ENCODE data around the gene KANSL3.
A peak's percentile ranks its signal among the peaks of the same experiment; 100 is the strongest.
"Not testable (repeated sequence)": the region's sequence is repeated elsewhere in the genome, so short reads cannot be mapped to it uniquely, and the experiment has no call there.

KANSL3 gene

DNA sequence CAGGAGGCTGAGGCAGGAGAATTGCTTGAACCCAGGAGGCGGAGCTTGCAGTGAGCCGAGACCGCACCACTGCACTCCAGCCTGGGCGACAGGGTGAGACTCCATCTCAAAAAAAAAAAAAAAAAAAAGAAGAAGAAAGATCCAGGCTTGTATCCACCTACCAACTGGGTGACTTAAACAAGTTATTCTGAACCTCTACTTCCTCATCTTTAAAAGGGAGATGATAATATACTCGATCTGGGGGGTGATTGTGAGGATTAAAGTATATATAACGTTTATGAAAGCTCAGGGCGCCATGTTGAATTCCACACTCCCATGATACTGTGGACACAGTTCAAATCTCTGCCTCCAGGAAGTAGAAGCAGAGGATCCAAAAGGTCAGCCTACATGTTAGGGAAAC is 16.7 kb upstream of the KANSL3 start:
- DNase-seq (ENCODE audit: low read depth), result not testable (repeated sequence)

DNA sequence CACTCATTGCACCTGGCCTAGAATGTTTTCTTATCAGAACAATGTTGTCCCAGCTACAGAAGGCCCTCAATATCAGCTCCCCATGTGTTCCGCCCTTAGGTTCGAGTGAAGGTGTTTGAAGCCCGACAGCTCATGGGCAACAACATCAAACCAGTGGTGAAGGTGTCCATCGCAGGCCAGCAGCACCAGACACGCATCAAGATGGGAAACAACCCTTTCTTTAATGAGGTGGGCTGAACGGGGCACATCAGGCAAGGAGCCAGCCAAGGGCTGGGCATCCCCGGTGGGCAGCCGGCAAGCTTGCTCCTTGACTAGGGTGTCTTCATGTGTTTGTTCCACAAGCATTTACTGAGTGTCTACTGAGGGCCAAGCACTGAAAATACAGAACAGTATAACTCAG is 13.7 kb upstream of the KANSL3 start:
- no peak for DNase-seq (ENCODE audit: low read depth)

DNA sequence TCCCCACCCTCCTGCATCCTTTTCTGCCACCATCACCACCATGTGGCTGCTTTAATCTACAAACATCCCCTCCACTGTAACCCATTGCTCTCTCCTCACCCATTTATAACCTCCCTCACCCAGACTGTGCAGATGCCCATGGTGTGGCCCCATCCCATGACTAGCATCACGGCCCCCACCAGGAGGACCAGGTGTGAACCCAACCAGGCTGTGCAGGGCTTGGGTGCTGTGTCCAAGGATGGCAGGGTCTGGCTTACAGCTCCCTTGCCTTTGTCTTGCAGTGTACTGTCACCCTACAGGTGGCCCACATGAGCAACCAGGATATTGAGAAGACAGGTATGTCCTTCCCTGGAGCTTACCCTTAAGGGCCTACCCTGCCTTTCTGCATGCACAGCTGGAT is 11.2 kb upstream of the KANSL3 start:
- DNase-seq (ENCODE audit: low read depth), result no peak

DNA sequence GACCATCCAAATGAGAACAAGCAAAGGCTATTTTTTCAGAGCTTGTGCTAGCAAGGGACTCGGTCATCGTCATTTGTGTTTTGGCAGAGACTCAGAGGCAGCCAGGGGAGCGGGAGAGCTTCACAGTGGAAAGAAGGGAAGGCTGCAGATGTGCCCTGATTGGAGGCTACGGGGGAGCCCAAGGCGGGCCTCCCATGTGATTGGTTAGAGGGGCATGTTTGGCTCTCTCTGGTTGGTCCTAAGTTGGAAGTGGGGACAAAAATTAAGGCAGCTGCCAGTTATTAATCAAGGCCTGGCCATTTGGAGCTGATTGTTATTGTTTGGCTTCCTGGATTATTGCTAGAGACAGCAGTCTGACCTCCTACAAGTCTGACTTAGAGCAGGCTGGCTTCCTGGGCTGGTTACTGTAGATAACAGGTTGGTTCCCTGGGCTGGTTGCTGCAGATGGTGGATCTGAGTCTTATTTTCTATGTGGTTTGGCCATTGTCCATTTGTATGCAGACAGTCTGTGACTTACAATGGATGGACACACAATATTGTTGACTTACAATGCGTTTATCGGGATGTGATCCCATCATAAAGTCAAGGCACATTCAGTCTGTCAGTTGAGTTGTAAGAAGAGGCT is 10.3 kb upstream of the KANSL3 start:
- no peak for DNase-seq (ENCODE audit: low read depth)

DNA sequence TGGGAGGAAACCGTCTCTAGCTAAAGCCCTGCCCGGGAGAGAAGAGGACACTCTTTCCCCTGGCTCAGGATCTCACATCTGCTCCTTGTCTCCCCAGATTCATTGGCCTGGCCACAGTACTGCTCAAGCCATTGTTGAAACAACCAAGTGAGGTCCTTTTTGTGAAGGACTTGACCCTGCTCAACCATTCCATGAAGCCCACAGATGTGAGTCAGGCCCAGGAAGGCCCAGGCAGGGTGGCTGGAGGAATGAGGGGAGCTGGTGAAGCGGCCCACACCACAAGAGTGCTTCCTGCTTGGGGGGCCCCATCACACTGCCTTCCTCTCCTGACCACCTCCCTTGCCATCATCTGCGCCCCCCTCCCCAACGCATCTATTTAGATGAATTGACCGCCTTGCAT is 9.6 kb upstream of the KANSL3 start:
- DNase-seq (ENCODE audit: low read depth), result no peak

DNA sequence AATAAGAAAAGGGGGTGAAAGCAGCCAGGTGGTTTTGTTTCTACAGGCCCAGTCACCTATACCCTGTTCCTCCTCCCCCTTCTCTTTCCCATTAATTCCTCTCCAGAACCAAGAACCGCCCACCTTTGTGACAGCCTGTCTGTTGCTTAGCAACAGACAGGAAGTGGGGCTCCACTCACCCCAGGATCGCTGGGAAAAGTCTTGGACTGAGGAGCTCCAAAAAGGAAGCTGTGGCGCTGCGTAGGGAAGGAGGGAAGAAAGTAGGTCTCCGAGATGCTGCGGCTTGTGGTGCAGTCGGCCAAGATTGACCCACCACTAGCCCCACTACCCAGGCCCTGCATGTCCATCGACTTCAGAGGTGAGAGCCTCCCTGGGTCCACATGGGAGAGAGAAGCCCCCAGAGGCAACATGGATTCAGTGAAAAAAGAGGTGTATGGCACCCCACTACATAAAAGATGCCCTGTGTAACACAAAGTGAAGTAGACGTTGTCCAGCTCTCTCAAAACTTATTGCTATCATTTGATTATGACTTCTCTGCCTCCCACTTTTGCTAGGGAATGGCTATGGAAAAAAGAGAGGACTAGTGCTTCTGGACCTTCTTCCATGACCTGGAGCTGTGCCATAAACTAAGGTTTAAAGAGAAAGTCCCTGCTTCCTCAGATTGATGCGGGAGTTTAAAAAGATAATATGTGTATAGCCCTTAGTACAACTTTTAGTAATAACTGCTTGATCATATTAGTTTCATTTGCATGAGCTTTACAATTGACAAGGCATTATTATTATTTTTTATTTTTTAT is 4.7 kb upstream of the KANSL3 start, which contains the start of gene FER1L5:
Gene FER1L5, plus strand, starts transcription at position 201 of the 797 bp plus-strand sequence. Its CDS starts 73 bp downstream, at position 274.
- DNase-seq (ENCODE audit: low read depth), result no peak

DNA sequence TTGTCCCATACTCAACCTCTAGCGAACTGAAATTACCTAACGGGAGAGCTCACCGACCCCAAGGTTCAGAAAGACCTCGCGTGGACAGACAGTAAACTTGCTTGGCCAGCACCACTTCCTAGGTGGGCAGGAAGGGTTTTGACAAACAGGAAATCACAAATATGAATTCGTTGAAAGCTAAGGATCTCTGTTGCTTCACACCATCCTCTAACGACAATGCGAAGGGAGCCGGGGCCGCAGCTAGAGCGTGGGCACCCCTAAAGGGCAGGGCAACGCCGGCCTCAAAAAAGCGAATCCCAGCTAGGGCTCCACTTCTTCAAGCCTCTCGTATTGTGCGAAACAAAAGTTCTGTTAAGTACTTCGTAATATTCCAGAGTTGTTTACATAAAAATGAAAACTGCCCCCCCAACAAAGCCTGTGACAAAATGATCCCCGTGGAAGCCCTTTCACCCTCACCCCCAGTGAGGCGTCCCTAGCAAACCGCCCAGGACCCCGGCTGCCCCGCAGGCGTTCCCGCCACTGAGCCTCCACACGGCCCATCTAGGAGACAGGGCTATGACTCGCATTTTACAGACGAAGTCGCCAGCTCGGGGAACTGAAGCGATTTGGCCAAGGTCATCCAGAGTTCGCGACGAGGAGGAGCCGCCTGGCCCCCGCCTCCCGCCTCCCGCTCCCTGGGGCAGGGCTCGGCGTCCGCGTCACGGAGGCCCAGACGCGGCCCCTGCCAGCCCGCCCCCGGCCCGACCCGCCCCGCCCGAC is 548 bp downstream of the KANSL3 start:
- peak; percentile 76 for DNase-seq (ENCODE audit: low read depth)

DNA sequence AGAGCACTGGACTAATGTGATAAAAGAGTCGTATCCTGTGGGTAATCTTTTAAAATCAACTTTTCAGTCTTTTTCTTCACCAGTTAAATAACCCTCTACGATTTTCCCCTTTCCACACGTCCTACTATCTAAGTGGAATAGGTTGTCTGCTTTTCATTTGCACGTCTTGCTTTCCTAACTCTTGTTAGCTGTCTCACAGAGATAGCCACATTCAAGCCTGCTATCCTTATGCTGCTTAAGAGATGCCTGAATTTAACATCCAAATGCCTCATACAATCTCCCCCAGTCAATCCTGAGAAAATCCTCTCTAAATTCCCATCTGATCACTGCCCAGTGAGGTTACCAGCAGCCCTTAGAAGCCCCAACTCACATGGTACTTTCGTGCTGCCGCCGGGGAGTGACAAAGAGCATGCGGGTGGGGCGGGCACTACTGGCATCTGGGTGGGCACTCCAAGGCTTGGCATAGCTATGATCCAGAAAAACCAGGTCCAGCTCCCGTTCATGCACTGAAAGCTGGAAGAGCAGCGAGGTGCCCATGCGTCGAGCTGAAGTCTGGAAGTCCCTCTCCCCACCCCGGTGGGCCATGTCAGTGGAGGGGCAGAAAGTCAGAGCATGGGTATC is 1.5 kb downstream of the KANSL3 start:
- no peak for DNase-seq (ENCODE audit: low read depth)

DNA sequence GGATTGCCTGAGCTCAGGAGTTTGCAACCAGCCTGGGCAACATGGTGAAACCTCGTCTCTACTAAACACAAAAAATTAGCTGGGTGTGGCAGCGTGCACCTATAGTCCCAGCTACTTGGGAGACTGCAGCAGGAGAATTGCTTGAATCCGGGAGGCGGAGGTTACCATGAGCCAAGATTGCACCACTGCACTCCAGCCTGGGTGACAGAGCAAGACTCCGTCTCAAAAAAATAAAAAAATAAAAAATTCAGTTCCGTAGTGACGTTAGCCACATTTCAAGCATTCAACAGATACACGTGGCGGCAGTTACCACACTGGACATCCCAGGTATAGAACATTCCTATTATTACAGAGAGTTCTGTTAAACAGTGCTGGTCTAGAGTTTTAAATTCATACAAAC is 4.5 kb downstream of the KANSL3 start:
- DNase-seq (ENCODE audit: low read depth), result no peak

DNA sequence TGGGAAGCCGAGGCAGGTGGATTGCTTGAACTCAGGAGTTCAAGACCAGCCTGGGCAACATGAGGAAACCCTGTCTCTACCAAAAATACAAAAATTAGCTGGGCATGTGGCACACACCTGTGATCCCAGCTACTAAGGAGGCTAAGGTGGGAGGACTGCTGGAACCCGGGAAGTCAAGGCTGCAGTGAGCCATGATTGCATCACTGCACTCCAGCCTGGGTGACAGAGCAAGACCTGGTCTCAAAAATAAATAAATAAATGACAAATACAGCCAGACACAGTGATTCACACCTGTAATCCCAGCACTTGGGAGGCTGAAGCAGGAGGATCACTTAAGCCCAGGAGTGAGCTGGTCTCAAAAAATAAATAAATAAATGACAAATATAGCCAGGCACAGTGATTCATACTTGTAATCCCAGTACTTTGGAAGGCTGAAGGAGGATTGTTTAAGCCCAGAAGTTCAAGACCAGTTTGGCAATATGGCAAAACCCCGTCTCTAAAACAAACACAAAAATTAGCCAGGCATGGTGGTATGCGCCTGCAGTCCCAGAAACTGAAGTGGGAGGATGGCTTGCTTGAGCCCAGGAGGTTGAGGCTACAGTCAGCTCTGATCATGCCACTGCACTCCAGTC is 6.2 kb downstream of the KANSL3 start:
- no peak for DNase-seq (ENCODE audit: low read depth)

DNA sequence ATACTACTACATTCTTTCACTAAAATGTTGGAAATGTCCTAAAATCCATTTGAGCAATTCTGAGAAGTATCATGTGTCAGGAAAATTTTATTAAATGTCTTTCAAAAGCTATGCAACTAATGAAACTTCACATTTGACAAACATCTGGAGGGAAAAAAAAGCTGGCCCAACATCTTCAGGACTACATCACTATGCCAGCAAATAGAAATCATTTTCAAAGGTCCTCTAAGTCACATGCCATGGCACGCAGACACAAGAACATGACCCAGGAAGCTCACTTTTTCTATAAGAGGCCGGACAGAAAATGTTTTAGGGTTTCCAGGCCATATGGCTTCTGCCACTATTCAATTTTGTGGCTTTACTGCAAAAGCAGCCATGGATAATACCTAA is 11.6 kb downstream of the KANSL3 start:
- DNase-seq (ENCODE audit: low read depth), result no peak

DNA sequence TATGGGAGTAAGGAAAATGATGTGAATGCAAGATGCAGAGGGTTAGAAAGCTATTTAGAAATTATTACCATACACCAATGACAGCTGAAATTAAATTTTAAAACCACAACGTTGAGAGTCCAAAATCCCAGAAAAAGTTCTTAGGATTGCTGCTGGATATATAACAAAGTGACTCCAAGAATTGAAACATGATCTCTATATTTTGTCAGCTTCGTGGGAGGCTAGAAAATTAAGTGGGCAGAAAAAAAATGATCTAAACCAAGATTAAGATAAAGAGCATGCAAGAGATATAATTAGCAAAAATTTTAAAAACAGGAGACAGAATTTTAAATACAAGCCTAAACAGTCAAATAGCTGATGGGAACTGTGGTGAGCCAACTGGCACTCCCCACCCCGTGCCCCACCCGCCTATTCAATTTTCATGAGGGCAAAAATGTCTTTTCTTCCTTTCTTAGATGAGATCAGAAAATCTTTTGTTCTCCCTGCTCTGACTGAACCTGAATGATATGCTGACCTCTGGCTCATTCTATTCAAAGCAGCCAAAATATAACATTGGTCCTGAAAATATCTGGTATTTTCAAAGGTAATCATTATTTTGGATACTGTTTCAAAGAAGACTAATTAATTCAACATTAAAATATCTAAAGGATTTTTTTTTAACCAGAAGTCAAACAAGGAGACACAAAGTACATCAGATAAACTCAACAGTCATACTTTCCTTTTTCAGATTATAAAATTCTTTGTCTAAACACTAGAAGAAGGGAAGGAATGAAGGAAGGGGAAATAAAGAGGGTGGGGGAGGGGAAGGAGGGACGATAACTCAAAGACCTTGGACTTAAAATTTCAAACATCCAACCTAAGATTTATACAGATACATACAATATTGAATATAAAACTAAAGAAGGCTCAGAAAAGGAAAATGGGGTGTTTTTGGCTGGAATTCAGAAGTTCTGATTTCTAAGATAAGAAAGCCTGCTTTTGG is 12.2 kb downstream of the KANSL3 start:
- no peak for DNase-seq (ENCODE audit: low read depth)

DNA sequence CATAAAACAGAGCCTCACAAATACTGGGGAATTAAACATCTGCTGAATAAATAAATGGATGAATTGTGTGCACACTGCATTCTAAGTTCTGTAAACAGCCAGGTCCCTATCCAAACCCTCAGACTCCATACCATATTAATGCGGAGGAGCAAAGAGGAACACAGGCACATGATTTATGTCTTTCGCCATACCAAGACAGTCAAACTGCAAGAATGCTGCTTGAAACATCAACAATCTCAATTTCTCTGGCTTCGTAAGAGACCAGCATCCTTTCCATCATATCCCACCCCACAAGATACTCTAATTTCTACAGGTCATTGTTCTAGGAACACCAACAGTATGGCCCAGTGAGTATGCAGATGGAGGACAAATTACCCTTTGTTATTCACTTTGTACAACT is 15.0 kb downstream of the KANSL3 start:
- DNase-seq (ENCODE audit: low read depth), result no peak

DNA sequence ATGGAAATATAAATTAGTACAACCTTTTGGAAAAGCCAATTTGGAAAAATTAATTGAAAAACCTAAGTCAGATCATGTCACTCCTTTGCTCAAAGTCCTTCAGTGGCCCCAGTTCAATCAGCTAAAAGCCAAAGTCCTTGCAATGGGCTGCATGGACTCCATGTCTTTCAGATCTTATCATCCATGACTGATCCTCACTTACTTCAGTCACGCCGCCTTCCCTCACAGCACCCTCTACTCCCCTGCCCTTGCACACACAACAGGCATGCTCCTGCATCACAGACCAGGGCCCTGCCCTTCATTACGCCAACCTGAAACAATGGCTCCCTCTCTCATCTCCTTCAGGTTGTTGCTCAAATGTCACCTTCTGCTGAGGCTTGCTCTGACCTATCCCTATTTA is 15.6 kb downstream of the KANSL3 start:
- no peak for DNase-seq (ENCODE audit: low read depth)

DNA sequence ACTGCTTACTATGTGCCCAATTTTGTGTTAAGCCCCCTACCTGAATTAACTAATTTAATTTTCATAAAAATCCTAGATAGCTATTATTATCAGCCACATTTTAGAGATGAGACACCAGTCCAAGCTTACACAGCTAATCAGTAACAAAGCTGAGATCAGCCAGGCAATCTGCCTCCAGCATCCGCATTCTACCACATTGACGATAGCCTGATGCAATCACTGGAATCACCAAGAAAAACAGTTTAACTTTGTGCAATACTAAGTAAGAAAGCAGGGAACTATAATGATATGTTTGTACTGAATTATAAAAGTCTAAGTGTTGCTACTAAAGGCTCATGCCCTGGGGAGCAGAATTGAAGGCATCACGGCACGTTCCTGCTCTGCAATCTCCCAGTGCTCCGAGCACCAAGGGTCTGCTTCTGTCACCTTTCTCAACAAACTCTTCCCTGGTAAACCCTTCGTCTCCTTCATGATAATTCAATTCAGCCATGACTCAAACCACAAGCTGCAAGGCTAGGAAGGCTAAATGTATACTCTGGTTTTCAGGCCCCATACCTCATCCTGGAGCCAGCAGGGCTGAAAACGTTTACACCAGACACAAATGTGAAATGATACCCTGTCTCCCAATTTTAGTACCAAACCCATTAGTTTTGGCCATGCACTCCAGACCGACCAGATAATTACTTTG is 19.4 kb downstream of the KANSL3 start:
- DNase-seq (ENCODE audit: low read depth), result no peak

DNA sequence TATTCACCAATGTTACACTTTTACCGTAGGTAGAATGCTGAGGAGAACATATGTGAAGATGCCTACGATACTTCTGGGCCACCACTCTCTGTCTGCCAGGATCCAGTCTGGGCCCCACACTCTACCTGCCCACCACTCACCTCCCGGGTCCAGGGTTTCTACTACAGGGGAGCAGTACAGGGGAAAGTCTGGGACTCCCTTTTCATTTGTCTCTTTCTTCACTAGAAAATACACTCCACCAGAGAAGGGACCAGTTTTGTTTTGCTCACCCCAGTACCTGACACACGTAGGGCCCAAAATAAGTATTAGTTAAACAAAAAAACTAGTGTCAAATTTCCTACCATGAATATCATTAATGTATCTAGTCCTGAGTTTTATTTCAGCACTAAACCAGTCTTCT is 21.1 kb downstream of the KANSL3 start:
- DNase-seq (ENCODE audit: low read depth), result no peak

DNA sequence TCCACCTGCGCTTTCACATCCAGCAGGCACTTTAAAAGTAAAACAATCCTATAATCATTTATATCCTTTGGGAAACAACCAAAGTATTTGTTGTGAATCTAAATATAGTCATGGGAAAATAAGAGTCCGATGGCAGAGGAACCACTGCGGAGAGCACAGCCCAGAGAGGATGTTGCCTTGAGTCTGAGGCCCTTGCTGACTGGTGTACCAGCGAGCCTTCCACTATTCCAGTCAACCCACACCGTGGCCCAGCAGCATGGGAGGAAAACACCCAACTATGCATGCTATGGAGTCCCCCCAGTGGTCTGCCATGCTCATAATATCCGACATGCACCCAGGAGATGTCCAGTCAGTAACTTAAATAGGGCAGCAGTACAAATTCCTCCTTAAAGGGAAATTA is 21.6 kb downstream of the KANSL3 start:
- DNase-seq (ENCODE audit: low read depth), result no peak

DNA sequence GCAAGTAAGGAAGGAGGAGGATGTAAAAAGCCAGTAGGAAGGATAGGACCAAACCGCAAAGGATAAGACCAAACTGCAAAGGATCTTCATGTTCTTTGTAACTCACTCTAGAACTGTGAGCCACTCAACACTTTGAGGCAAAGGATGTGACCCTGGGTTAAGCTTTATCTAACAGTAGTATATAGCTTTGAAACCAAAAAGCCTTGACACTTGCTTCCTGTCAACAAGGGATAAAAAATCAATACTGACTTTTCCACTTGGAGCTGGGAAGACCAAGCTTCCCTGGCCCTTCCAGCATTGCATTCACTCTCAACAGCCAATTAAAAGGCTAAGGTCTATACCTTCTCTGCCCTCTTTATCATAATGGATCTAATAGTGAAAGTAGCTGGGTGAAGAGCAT is 22.0 kb downstream of the KANSL3 start:
- no peak for DNase-seq (ENCODE audit: low read depth)

DNA sequence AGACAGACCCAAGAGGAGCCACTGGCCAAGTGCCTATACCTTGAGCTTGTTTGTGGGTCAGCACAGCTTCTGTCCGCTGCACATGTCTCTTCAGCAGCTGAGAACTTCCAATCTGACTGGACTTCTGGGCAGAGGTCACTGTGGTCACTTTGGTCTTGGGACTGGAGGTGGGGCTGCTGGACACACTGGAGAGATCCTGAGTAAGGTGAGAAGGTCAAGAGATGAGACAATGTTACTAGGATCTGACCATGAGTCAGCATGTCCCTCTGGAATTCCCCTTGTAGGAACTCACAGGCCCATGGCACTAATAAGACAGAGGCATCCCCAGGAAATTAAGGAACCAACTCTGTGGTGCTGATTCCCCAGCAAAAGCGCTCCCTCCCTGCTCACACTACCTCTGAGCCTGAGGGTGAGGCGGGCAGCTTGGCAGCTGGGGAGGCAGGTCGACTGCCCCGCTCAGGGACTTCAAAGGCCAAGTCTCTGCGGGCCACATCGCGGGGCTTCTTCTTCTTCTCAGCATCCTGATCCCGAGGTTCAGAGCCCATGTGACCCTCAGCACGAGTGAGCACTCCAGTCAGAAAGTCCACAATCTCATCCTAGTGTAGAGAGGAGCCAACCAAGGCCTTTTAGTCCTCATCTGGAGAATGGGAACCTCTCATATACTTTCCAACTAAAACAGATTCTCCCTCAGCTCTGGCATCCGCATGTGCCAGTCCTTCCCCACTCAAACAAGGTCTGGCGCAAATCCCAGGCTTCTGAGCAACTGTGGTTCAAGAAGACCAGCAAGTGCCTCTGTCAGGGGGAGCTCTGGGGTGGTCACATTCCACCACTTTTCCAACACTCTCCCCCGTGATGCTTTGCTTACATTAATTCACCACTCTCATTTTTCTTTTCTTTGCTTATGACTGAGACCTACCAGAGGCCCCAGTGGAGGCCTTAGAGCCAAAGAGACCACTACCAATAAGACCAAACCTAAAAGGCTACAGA is 29.4 kb downstream of the KANSL3 start:
- no peak for DNase-seq (ENCODE audit: low read depth)
